NCI-H1417 treated with DMSO at 0.1 percent for 48 hours (cell line): ENCODE measurements around the gene DGCR2.
"Not testable (repeated sequence)": the region's sequence is repeated elsewhere in the genome, so short reads cannot be mapped to it uniquely, and the experiment has no call there.

Source experiments
- DNase-seq: peaks from one replicate; lab custom pipeline; 2025; lab: John Stamatoyannopoulos, UW

DGCR2 gene

DNA sequence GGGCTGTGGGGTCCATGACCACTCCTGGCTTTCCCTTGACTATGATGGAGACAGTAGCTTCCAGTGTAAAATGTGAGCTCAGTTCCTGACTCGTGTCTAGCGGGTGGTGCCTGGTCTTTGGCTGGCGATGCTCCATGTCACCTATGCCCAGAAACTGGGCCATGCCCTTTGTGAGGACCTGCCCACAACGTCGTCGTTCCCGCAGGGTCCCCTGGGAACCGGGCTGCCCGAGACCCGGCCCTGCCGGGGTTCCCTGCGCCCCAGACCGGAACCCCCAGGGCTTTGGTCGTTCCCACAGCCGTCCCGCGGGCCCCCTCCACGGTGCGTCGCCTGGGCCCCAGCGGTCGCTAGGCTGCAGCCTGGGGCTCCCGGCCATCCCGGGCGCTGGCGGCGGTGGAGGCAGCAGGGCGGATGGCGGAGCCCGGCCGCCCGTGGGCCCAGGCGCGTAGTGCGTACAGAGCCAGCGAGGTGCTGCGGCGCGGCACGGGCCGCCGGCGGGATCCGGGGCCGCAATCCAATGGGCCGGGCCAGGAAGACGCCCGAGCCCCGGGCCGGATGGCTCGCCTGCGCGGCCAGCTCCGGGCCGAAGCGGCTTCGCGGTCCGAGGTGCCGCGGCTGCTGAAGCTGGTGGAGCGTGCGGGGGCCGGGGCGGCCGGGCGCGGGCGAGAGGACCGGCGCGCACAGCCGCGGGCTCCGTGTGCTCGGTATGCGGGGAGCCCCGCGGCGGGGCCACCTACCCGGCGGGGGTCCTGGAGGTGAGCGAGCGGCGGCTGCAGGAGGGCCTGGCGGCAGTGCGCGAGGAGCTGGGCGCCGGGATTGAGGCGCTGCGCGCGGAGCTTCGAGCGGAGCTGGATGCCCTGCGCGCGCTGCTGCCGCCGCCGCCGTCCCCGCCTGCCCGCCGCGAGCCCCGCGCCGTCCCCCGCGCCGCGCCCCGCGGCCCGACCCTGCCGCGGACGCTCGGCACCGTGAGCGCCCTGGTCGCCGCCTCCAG, 92.8 kb downstream of the DGCR2 start:
- DNase-seq, result not testable (repeated sequence)

DNA sequence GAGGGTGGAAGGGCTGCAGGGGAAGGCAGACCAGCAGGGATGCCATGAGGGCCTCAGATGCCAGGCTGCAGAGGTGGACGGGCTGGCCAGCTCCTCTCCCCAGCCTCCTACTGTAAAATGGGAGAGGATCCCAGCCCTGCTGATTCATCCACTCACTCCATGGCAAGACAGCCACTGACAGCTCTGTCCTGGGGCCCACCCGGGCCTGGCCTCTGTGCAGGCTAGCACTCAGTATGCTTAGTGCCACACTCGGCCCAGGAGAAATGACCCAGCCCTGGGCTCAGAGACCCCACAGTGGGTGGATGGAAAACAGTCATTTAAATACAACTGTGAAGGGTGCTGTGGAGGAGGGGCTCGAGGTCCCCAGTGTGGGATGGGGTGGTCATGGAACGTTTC, 94.2 kb downstream of the DGCR2 start:
- not testable (repeated sequence) for DNase-seq

DNA sequence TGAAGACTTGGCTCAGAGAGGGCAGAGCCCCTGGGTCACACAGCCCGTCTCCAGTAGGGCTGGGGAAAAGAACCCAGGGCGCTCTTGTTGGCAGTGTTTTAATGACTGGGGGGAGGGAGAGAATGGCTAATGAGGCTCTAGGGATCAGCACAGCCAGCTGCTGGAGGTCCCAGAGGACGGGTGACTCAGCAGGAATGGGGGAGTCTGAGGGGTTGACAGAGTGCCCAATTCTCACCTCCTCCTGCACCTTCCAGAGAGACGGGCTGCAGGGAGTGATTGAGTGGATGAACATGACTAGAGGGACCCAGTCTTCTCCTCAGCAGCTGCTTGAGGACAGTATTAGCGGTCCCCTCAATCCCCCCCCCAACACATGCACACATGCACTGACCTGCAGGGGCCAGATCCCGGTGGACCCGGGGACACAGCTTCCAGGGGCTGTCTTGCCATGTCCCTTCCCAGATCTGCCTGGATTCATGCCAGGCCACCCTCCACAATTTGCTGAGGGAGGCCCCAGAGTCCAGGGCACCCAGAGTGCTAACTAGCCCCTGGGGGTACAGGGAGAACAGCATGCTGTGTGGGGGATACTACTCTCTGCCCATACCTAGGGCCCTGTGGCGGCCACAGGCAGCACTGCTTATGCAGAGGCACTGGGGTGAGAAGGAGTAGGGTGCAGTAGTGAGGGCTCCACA, 94.7 kb downstream of the DGCR2 start:
- not testable (repeated sequence) for DNase-seq

DNA sequence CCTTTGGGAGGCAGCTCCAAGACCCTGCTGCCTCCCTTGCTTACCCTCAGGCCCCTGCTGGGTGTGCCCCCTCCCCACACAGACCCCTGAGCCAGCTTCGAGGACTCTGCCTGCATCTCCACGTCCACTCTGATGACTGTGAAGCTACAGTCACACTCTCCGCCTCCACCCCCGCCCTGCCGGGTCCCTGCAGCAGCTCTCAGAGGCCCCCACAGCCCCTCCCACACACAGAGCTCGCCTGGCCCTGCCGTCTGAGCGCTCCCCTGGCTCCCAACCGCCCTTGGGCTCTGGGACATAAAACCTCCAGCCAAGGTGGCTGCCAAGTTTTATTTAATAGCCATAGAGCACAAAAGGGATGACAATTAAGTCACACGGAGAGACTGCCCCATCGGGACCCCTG, 96.1 kb downstream of the DGCR2 start:
- DNase-seq, result not testable (repeated sequence)

DNA sequence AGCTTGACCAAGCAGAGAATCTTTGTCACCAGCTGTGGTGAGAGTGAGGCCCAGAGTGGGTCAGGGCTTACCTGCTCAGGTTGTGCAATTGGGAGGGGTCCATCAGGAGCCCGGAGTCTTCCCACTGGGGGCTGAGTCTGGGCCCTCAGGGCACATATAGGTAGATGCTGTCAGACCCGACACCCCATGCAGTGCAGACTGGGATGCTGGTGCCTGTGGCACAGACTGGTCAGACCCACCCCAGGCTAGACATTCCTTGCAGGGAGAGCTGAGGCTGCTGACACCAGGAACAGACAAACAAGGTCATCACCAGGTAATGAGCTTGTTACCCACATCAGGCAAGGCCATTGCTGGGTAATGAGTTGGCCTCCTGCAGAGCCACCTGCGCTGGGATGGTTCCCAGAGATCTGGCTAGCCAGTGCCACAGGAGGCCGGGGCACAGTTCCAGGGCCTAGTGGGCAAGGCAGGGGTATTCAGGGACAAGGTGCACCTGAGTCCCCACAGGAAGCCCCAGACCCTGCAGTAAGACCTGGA, 97.2 kb downstream of the DGCR2 start:
- DNase-seq, result not testable (repeated sequence)

DNA sequence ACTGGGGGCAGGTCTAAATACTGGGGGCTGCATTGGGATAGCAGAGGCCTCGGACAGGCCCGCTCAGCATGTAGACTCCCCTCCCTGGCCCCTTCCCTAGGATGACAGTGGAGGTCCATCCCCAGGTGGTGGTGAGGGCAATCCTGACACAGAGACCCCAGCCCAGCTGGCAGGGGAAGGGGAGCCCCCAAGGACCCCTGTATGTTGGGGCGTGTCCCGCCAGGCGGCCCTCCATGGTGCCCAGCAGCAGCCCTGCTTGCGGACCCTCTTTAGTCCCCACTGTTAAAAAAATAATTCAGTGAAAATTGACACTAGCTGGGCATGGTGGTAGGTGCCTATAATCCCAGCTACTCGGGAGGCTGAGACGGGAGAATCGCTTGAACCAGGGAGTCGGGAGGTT, 98.3 kb downstream of the DGCR2 start:
- not testable (repeated sequence) for DNase-seq

DNA sequence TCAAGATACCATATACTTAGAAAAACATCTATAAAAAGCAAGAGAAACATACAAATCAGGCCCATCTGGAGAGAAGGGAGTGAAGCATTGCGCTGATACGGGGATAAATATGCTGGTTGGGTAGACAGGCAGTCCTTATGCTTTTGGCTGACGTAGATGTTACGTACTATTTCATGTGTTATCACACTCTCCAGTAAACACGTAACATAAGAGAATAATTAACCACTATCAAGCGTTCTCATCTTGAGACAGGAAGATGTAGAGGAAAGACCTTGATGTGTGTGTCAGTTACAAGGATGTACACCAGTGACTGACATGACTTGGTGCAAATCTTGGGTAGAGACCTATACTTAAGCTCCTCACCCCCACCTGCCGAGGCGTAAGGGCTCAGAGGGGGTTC, 99.5 kb downstream of the DGCR2 start:
- DNase-seq, result no peak

DNA sequence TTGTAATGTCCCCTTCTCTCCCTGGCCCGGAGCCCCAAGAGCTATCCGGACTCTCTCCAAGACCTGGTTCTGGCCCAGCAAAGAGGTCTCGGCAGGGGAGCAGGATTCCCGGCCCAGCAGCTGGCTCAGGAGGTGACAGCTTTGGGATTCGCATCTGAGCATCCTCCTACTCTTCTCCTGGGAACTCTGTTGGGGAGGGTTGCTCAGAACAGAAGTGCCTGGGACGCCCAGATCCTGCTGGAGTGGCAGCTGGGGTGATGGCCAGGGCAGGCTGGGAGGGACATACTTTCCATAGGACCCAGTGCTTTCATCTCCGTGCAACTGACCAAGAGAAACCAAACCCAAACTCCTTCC, 102.6 kb downstream of the DGCR2 start:
- DNase-seq, result no peak

DNA sequence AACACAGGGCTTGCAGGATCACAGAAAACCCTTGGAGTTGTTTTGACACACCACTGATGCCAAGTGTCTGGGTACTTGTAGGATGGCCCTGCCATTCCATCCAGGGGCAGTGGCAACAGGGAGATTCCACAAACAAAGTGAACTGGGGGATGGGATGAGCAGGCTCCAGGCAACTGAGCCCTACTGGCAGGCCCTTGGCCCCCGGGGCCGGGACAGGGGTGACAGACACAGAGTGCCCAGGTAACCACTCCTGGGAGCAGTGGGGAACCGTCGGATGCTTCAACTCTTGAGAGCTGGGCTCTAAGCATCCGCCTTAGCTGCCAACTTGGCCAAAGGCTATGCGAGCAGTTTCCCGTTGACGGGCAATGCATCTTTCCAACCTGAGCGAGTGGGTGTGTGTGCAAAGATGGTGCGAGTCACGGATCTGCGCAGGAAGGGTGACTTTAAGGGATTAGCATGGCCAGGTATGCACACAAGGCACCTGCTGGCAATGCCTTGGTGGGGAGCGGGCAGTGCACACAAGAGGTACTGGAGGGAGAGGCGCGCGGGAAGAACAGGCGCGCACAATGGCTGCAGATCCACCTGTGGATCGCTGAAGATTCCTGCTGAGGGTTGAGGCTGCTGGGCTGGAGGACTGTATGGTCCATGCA, 103.1 kb downstream of the DGCR2 start:
- no peak for DNase-seq

DNA sequence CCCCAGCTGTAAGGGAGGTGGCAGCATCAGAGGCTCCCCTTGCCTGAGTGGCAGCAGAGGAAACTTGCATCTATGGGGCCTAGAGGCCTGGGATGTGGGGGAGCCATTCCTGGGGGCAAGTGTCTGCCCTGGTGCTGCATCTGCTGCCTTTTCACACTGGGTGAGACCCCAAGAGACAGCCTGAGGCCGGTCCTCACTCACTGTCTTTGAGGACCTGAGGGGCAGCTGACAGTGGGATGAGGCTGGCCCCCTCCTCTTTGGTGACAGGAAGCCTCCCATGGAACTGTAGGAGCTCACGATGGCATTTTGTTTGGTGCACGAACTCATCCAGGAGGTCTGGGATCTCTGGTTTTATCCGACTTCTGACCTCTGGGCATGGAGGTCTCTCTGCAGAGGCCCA, 104.0 kb downstream of the DGCR2 start:
- DNase-seq, result no peak

DNA sequence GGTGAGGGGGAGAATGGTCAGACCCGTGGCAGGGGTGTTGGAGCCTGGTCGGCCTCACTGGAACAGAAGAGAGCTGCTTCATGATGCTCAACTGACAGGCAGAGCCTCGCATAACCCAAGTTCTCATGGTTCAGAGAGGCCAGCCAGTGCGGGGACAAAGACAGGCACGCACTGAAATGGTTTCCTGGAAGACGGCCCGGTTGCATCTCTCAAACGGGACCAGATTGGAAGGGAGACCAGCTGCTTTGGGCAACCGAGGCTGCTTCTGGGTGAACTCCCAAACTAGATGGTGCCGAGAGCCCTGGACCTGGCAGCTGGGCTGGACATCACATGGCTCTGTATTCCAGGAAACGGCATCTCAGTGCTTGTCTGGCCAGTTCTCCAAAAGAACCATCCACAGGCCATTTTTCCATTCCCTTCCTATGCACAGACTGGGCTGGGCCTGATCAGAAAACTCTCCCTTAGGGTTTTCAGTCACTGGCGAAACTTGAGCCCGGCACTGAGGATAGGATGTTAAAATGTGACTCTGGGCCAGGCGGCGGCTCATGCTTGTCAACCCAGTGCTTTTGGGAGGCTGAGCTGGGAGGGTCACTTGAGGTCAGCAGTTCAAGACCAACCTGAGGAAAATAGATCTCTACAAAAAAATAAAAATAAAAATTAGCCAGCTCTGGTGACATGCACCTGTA, 106.0 kb downstream of the DGCR2 start:
- DNase-seq, result no peak

DNA sequence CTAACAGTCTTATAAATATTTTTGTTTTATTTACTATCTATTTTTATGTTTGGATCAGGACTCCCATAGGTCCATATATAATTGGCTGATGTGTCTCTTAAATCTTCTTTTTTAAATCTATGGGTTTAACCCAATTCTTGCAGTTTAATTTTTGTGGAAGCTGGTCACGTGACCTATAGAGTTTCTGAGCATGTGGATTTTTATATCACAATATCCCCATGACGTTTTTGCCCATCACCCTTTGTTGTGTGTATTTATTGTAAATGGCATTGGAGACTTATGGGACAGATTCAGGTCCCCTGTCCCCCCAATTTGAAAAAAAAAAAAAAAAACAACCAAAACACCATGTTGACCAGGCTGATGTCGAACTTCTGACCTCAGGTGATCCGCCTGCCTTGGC, 107.3 kb downstream of the DGCR2 start:
- no peak for DNase-seq

DNA sequence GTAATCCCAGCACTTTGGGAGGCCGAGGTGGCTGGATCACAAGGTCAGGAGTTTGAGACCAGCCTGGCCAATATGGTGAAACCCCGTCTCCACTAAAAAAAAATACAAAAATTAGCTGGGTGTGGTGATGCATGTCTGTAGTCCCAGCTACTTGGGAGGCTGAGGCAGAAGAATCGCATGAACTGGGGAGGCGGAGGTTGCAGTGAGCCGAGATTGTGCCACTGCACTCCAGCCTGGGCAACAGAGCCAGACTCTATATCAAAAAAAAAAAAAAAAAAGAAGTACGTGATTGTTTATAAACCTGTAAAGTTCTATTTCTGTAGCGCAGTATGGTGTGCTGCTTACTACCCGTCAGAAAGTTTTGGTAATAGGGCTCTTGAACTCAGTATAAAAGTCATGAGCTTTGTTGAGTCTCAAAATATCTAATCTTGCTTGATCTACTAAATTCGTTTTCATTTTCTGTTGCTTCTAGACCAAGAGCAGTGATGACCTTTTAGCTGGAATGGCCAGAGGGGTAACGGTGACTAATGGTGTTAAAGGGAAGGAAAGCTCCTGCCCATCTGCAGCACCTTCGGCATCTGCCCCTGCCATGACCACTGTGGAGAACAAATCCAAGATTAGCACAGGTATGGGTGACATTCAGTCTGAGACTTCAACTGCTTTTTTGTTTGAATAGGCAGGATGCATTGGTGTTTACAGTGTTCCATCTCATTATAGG, 108.2 kb downstream of the DGCR2 start:
- not testable (repeated sequence) for DNase-seq

DNA sequence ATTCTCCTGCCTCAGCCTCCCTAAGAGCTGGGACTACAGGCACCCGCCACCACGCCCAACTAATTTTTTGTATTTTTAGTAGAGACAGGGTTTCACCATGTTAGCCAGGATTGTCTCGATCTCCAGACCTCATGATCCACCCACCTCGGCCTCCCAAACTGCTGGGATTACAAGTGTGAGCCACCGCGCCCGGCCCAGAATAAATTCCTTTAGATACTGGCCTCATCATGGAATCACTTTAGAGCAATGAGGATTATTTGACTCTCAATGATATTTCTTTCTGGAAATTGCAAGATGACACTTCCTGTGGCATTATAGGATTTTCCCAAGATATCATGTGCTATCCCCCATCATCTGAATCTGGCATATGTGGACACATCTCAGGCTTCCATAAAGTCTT, 108.8 kb downstream of the DGCR2 start:
- not testable (repeated sequence) for DNase-seq

DNA sequence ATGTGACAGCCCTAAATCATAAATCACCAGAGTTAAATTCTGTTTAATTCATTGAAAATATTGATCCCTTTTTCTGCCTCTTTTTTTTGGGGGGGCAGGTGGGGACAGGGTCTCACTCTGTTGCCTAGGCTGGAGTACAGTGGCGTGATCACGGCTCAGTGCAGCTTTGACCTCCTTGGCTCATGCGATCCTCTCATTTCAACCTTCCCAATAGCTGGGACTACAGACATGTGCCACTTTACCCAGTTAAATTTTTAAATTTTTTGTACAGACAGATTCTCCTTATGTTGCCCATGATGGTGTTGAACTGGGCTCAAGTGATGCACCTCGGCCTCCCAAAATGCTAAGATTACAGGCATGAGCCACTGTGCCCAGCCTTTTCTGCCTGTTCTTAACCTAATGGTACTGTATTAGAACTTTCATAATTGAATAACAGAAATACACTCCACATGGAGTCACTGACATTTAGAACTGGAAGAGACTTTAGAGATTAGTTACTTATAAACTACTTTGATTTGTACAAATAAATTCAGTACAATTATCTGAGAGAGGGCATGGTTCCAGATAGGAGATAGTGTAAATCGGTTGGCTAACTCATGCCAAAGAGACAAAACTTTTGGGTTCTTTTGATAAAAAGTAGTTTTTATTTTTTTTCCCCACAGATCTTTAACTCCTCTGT, 109.8 kb downstream of the DGCR2 start:
- DNase-seq, result no peak

DNA sequence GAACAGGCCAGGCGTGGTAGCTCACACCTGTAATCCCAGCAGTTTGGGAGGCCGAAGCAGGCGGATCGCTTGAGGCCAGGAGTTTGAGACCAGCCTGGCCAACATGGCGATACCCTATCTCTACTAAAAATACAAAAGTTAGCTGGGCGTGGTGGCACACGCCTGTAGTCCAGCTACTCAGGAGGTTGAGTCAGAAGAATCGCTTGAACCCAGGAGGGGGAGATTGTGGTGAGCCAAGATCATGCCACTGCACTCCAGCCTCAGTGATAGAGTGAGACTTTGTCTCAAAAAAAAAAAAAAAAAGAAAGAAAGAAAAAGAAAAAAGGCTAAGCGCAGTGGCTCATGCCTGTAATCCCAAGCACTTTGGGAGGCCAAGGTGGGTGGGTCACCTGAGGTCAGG, 110.6 kb downstream of the DGCR2 start:
- not testable (repeated sequence) for DNase-seq

DNA sequence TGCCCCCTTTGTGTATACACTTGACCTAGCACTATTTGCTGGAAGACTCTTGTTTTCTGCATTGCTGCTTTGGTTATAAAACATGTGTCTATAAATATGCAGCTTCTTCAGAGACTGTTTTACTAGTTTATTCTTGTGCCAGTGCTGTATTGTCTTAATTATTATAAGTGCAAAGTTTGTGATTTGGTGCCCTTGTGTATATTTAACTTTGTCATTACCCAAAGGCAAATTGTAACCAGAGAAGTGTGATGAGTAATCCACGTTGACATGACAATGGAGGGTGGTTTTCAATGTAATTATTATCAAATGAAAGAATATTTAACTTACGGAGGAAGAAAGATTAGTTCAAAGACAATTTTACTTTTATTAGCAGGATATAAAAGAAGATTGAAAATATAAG, 111.1 kb downstream of the DGCR2 start:
- DNase-seq, result no peak

DNA sequence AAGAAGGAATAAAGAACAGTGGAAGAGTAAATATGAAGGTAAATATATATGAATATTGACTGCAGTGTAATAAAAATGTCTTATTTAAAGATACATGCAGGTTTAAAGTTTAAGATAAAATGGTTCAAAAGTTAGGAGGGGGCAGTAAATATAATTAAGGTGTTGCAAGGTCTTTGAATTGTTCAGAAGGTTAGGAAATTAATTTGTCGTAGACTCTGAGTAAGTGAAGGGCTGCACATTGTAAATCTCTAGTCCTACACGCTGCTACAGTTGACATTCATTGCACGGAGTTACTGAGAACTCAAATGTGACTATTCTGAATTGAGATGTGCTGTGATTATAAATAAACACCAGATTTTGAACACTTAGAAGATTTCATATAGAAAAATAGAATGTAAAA, 116.3 kb downstream of the DGCR2 start:
- DNase-seq, result no peak

DNA sequence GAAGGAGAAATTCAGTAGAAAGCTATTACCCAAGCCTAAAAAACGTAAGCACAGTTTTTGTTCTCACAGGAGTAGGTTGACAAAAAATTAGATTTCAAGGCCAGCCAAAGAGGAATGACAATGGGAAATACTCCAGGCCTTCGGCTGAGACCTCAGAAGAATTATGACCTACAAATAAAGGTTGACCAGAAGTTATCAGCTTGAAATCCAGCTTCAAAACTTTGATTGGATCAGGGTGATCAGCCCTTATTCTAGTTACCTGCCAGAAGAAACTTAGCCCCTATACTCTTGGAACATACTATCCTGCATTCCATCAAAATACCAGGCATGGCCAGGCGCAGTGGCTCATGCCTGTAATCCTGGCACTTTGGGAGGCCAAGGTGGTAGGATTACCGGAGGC, 117.7 kb downstream of the DGCR2 start:
- no peak for DNase-seq

DNA sequence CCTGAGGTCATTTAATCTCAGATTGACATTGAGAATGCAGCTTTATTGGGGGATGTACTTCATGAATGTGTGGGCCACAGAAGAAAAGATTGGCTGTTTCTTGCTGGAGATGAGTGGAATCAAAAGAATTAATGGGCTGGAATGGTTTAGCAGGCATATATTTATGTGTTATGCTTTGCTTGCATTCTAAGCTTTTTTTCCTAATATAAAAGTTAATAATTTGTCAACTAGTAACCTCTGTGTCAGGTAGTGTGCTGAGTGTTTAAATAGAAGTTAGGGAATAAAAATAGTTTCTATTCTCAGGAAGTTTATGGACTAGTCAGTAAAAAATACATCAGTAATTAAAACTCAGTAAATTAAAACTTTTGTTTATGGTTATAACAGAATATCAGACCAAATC, 118.7 kb downstream of the DGCR2 start:
- no peak for DNase-seq

DNA sequence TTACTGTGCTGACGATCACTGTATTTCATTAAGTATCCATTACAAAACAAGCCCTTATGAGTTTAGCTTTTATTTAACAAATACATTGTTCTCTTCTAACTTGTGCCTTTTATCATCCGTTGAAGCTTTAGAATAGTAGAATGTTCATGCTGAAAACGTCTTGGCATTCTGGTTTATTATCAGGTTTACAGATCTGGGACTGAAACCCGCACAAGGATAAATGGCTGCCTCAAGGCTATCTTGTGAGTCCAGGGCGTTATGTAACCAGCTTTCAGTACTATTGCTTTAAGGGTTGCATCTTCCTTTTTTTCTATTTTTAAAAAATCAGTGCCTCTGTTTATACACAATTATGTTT, 119.6 kb downstream of the DGCR2 start:
- DNase-seq, result no peak
